ENCODE data around the gene GPR137.

GPR137 gene

GRCh38 chr11:64268893-64269539, 16.6 kb upstream of the GPR137 start:
- H3K4me3 ChIP-seq (replicated peaks in 1 of 2; ENCODE audit: low read depth in 2 of 2, low read length in 2 of 2): peak overlapping the region; percentile 56
- DNase-seq (ENCODE audit: low read depth in 2 of 2): peak; percentile 75 to 82
- no peak for TF ChIP-seq CTCF (IDR thresholded peaks at IDR 0.05; ENCODE audit: low read depth, low read length)

GRCh38 chr11:64269540-64270220, 16.0 kb upstream of the GPR137 start:
- no peak for TF ChIP-seq CTCF (IDR thresholded peaks at IDR 0.05; ENCODE audit: low read depth, low read length)
- H3K4me3 ChIP-seq (replicated peaks in 1 of 2; ENCODE audit: low read depth in 2 of 2, low read length in 2 of 2): peak overlapping the region; percentile 64 to 69
- DNase-seq (ENCODE audit: low read depth in 2 of 2): peak; percentile 100

- H3K4me3 ChIP-seq (replicated peaks in 1 of 2; ENCODE audit: low read depth in 2 of 2, low read length in 2 of 2): no peak overlapping the region
- no peak for TF ChIP-seq CTCF (IDR thresholded peaks at IDR 0.05; ENCODE audit: low read depth, low read length)
- no peak for DNase-seq (ENCODE audit: low read depth in 2 of 2)
These were observed 10.4 kb upstream of the GPR137 start for GRCh38 chr11:64275031-64275800.

GRCh38 chr11:64275841-64276240, 9.8 kb upstream of the GPR137 start:
- DNase-seq (ENCODE audit: low read depth in 2 of 2): no peak
- no peak for TF ChIP-seq CTCF (IDR thresholded peaks at IDR 0.05; ENCODE audit: low read depth, low read length)

GRCh38 chr11:64276653-64277431, 8.8 kb upstream of the GPR137 start:
- DNase-seq (ENCODE audit: low read depth in 2 of 2): peak in 1 of 2 donors; percentile 28
- H3K4me3 ChIP-seq (replicated peaks in 1 of 2; ENCODE audit: low read depth in 2 of 2, low read length in 2 of 2): no peak overlapping the region
- TF ChIP-seq CTCF (IDR thresholded peaks at IDR 0.05; ENCODE audit: low read depth, low read length): no peak

More at GRCh38 chr11:64275841-64276240, 9.8 kb upstream of the GPR137 start:
- no peak overlapping the region for H3K4me3 ChIP-seq (replicated peaks in 1 of 2; ENCODE audit: low read depth in 2 of 2, low read length in 2 of 2)

GRCh38 chr11:64278576-64279190, 7.0 kb upstream of the GPR137 start:
- no peak overlapping the region for H3K4me3 ChIP-seq (replicated peaks in 1 of 2; ENCODE audit: low read depth in 2 of 2, low read length in 2 of 2)
- TF ChIP-seq CTCF (IDR thresholded peaks at IDR 0.05; ENCODE audit: low read depth, low read length): no peak
- DNase-seq (ENCODE audit: low read depth in 2 of 2): no peak
